GM21529 (cell line): ENCODE results near the gene ST6GALNAC3.
"Not testable (repeated sequence)": the region's sequence is repeated elsewhere in the genome, so short reads cannot be mapped to it uniquely, and the experiment has no call there.

Source experiments
- ATAC-seq: cut with Tn5 transposase; IDR thresholded peaks from one replicate; pipeline ENCODE4 v1.9.1; 2021; ENCODE audit not compliant: unreplicated experiment

Gene ST6GALNAC3

DNA sequence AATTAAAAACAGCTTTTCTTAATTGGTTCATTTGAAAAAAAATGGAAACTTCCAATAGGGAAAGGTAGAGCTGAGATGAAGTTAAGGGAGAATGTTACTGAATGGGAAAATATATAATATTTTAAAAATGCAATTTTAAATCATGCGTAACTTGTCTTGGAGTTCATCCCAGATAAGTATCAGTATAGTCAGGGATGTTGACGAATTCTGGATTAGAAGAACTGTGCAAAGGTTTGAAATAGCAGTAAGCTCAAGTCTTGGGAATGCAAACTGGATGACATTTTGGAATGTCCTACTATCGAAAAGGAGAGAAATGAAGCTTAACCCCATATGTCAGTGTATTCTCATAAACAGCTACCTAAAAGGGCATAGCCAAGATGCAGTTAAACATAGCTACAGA, 4.0 kb upstream of the ST6GALNAC3 start:
- no peak for ATAC-seq

- no peak for ATAC-seq
Observed at GRCh38 chr1:76073481-76073880, 1.1 kb upstream of the ST6GALNAC3 start.

DNA sequence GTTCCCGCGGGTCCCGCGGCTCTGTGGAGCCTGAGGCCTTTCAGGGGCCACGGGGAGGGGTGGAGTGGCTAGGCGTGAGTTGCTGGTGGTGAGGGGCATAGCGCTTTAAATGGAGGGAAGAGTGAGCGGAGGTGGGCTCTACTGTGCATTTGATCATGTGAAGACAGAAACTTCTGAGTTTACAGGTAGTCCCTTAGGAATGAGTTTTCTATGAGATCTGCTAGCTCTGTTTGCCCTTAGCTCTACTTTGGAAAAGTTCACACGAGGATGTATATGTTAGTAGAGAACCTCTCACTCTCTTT, 593 bp downstream of the ST6GALNAC3 start:
- ATAC-seq, result no peak

DNA sequence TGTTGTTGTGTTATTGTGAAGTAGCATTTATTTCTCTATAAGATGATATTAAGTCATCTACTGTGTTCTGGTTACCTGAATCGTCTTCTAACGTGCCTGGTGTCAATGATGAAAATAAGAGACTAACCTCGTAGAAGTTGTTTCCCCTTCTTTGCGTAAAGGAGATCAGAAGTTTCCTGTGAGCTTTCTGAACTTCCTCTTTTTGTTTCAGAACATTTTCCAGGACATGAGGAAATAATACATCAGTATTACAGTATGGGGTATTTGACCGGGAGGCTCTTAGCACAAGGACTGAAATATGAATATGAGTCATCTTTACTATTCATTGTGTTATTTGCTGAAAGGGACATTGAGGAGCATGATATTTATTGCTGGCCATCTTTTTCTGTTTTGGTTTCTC, 1.3 kb downstream of the ST6GALNAC3 start:
- ATAC-seq, result peak; percentile 42

DNA sequence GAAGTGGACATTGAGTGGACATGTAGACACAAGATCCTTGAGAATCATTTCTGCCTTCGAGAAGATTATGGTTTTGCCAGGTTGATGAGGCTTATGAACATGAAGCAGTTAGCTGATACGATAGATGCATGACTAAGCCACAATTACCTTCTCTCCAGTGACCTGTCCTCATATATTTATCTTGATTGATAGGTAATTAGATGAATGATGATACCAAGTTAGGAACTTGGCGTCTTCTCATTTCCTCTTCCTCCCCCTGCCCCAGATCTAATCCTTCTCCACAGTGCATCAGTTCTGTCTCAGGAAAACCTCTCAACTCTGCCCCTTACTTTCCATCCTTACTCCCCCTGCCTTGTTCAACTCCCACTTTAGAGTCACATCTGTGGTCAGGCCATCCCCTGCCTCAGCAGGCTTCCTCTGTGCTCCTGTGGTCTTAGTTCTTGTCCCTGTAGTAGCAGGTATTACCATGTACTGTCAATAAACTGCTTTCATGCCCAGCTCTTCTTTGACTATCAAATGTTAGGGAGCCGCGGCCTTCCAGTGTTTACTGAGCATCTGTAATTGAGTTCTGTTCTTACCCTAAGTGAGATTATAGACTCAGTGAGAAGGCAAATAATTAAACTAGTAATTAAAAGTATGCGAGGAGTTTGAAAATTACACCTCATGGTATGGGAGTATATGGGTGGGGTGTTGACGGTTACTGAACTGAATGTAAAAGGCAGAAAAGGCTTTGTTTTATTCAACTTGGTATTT, 5.1 kb downstream of the ST6GALNAC3 start:
- ATAC-seq, result no peak

DNA sequence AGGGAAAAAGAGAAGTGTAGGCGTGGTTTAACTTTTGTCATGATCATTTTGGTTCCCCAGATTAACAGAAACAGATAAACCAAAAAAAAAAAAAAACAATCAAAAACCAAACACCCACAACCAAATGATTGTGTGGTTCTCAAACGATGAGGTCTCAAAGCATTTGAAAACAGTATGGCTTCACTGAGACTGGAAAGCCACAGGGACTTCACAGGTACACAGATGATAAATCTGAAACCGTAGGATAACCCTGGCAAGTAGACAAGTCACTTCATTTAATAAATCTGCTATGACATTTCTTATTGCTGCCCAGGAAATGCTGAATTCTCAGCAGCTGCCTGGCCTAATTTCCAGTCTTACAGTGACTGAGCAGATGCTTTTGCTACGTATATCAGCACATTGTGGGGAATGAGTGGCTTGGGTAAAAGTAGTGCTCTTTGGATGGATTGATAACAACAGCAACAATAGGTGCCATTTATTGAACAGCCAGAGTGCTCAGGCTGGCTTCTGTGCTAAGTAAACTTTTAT, 6.1 kb downstream of the ST6GALNAC3 start:
- no peak for ATAC-seq

- no peak for ATAC-seq
Observed at GRCh38 chr1:76082062-76082461, 7.5 kb downstream of the ST6GALNAC3 start.

- ATAC-seq, result peak; percentile 49
Observed at GRCh38 chr1:76083189-76083588, 8.6 kb downstream of the ST6GALNAC3 start.

GRCh38 chr1:76084029-76084627, 9.6 kb downstream of the ST6GALNAC3 start:
- ATAC-seq, result no peak

DNA sequence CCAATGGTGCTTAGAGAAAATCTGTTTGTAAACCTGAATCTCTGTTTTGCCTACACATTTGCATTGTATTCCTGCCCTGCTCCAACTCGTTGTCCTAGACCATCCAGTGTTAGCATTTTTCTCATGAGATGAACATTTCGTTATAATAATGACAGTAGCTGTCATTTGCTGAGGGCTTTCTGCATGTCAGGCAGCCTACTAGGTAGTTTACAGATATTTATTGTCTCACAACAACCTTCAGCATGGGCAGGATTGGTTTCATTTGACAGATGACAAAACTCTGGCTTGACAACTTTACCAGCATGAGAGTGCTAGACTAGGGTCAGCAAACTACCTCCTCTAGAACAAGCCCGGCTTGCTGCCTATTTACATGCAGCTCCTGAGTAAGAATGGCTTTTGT, 10.1 kb downstream of the ST6GALNAC3 start:
- ATAC-seq, result no peak

DNA sequence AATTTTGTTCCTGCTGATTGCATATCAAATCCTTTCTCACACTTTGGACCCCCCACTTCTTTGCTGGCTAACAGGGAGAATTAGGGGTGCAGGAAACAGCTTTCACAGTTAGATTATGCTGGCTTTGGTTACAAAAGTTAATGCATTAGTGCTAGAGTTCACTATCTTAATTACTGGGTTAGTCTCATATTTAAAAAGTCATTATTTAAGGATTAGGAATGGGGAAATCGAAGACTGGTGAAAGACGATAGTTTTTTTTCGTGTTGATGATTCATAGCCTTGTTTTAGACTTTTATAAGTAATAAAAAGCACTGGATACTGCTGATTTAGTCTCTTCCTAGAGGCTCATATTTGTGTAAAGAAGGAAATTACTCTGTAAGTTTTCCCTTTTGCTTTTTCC, 11.6 kb downstream of the ST6GALNAC3 start:
- no peak for ATAC-seq

DNA sequence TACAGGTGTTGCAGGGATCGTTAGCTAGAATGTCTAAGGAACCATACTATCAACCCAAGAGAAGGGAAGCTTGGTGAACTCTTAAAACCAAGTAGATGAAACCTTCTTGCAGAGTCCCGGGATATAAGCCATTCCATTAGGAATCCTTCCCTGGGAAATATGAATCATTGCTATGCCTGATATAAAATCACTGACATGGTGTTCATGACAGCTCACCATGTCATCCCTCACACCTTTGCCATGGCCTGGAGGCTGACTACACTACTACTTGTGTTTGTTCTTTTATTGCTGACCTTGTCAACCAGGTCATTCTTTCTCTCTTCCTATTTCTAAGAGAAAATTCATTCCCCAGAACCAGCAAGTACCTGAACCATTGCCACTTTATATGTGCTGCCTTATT, 12.1 kb downstream of the ST6GALNAC3 start:
- ATAC-seq, result no peak

- ATAC-seq, result no peak
Observed at GRCh38 chr1:76090283-76091203, 16.0 kb downstream of the ST6GALNAC3 start.

GRCh38 chr1:76092812-76093211, 18.3 kb downstream of the ST6GALNAC3 start:
- no peak for ATAC-seq

- ATAC-seq, result no peak
Observed at GRCh38 chr1:76093522-76094312, 19.2 kb downstream of the ST6GALNAC3 start.

DNA sequence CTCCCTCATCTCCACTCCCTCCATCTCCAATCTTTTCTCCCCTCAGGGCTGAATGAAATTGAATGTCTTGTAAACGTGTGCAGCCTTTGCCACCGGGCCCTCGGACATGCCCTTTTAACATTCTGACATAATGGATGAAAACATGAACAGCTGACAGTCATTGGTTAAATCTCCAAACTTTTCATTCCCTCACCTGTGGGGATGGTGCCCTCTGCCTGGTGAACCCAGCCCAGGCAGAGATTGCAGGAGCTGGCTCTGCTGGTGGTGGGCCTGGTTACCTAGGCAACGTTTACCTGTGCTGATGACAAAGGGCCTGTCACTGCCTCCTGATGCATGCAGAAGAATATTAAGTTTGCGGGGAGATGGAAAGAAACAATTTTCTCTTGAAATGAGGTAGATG, 21.3 kb downstream of the ST6GALNAC3 start:
- no peak for ATAC-seq

DNA sequence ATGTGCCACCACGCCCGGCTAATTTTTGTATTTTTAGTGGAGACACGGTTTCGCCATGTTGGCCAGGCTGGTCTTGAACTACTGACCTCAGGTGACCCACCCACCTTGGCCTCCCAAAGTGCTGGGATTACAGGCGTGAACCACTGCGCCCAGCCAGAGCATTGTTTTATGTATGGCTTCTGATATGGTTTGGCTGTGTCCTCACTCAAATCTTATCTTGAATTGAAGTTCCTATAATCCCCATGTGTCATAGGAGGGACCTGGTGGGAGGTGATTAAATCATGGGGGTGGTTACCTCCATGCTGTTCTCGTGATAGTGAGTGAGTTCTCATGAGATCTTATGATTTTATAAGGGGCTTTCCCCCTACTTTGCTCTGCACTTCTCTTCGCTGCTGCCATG, 22.5 kb downstream of the ST6GALNAC3 start:
- ATAC-seq, result not testable (repeated sequence)

GRCh38 chr1:76098845-76099244, 24.3 kb downstream of the ST6GALNAC3 start:
- ATAC-seq, result no peak

GRCh38 chr1:76101548-76101947, 27.0 kb downstream of the ST6GALNAC3 start:
- no peak for ATAC-seq

DNA sequence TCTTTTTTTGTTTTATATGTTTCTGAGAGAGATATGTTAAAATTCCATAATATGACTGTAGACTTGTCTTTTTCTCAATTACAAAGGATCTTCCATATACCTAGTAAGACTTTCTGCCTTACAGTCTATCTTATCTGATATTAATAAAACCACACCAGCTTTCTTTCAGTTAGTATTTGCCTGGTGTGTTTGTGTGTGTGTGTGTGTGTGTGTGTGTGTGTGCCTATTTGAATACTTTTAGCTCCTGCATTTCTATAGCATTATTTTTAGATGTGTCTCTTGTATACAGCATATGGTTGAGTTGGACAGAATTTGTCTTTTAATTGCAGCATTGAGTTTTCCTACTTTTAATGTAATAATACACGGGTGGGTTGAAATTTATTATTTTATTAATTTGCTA, 27.5 kb downstream of the ST6GALNAC3 start:
- ATAC-seq, result no peak

DNA sequence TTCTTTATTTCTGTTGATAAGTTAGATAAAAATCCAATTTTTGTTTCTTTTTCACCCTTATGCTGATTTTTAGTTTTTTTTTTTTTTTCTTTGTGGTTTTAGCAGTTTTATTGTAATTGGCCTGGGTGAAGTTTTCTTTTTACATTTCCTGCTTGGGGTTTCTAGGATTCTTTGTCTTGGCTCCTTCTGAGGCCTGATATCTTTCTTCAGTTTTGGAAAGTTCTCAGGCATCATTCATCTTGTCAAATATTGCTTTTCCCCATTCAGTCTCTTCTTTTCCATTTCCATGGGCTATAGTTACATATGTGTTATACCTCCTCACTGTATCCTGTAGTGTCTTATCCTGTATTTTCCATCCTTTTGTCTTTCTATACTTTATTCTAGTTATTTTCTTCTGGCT, 28.5 kb downstream of the ST6GALNAC3 start:
- no peak for ATAC-seq
